DOHH2 (cell line): ENCODE measurements around the gene ST6GAL1.

Experiments
- EZH2phosphoT487 ChIP-seq: fragments of 200-600 bp; sonication (generic); IDR thresholded peaks from 2 replicates; pipeline ENCODE4 v1.6.1; 2017; ENCODE audit warnings: borderline replicate concordance, mild to moderate bottlenecking, antibody characterized with exemption, low read length, moderate library complexity, mixed read lengths
- TF ChIP-seq, protein P1 (sequence below): fragments of 200-600 bp; sonication (generic); IDR thresholded peaks from one replicate; pipeline ENCODE4 v1.5.1; 2014; ENCODE audit warnings: antibody characterized with exemption, mild to moderate bottlenecking, low read depth, low read length; ENCODE audit not compliant: poor library complexity, severe bottlenecking

DNA sequence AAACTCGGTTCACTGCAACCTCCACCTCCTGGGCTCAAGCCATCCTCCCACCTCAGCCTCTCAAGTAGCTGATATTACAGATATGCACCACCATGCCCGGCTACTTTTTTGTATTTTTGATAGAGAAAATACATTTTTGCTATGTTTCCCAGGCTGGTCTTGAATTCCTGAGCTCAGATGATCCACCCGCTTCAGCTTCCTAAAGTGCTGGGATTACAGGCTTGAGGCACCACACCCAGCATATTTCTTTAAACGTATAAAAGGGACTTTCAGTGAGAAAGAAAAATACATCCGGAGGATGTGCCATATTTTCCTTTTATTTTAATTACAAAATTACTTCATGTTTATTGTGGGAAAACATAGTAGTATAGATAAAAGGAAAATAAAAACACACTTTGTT is 153.8 kb downstream of the ST6GAL1 start:
- TF ChIP-seq, protein P1, sequence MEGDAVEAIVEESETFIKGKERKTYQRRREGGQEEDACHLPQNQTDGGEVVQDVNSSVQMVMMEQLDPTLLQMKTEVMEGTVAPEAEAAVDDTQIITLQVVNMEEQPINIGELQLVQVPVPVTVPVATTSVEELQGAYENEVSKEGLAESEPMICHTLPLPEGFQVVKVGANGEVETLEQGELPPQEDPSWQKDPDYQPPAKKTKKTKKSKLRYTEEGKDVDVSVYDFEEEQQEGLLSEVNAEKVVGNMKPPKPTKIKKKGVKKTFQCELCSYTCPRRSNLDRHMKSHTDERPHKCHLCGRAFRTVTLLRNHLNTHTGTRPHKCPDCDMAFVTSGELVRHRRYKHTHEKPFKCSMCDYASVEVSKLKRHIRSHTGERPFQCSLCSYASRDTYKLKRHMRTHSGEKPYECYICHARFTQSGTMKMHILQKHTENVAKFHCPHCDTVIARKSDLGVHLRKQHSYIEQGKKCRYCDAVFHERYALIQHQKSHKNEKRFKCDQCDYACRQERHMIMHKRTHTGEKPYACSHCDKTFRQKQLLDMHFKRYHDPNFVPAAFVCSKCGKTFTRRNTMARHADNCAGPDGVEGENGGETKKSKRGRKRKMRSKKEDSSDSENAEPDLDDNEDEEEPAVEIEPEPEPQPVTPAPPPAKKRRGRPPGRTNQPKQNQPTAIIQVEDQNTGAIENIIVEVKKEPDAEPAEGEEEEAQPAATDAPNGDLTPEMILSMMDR: no peak
- TF ChIP-seq EZH2phosphoT487: no peak
